Left kidney (tissue), 2 donors: ENCODE data around the gene DMWD. TPM values are rescaled to one million over a fixed set of nuclear protein-coding genes. Genes with fewer than 3 reads are reported as not detected.

ENCODE experiments used
- DNase-seq: peaks from one replicate; pipeline ENCODE4 v3.0.0-alpha.2; 2013
- polyA plus RNA-seq: library from polyadenylated mRNA; unstranded; fragments of 120-200 nt; gene quantifications from one replicate; pipeline ENCODE4 v1.2.1, GENCODE V29; 2013; ENCODE audit not compliant: insufficient read length

DMWD gene
- polyA plus RNA-seq, 1 donor, result 36.6 TPM

- no peak for DNase-seq
These were observed 1.7 kb downstream of the DMWD start for GRCh38 chr19:45790942-45791341.

- DNase-seq, result no peak
These were observed 3.4 kb downstream of the DMWD start for GRCh38 chr19:45789035-45789786.

GRCh38 chr19:45786533-45786894 lies 6.1 kb downstream of the DMWD start:
- DNase-seq, result no peak

GRCh38 chr19:45785781-45786532 lies 6.7 kb downstream of the DMWD start:
- DNase-seq, result no peak

GRCh38 chr19:45785097-45785496 lies 7.5 kb downstream of the DMWD start:
- no peak for DNase-seq

GRCh38 chr19:45784096-45784495 lies 8.5 kb downstream of the DMWD start:
- no peak for DNase-seq

GRCh38 chr19:45782820-45783785 lies 9.5 kb downstream of the DMWD start:
- no peak for DNase-seq

- no peak for DNase-seq
These were observed 10.4 kb downstream of the DMWD start, which contains the start of gene DMPK for GRCh38 chr19:45782162-45782691. Gene DMPK (minus strand): TSS chr19:45782490. CDS start chr19:45782352, 138 bp downstream.

GRCh38 chr19:45781214-45782161 lies 11.2 kb downstream of the DMWD start:
- no peak for DNase-seq

- DNase-seq, result no peak
These were observed 12.0 kb downstream of the DMWD start for GRCh38 chr19:45780448-45781213.

GRCh38 chr19:45780146-45780447 lies 12.5 kb downstream of the DMWD start:
- no peak for DNase-seq

GRCh38 chr19:45779231-45780145 lies 13.2 kb downstream of the DMWD start:
- peak; percentile 78 for DNase-seq

GRCh38 chr19:45778010-45778661 lies 14.5 kb downstream of the DMWD start:
- no peak for DNase-seq

- DNase-seq, result no peak
These were observed 15.2 kb downstream of the DMWD start for GRCh38 chr19:45777395-45777961.

- no peak for DNase-seq
These were observed 17.9 kb downstream of the DMWD start for GRCh38 chr19:45774765-45775164.

GRCh38 chr19:45773384-45773783 lies 19.3 kb downstream of the DMWD start:
- no peak for DNase-seq

GRCh38 chr19:45772912-45773311 lies 19.7 kb downstream of the DMWD start:
- DNase-seq, result no peak

GRCh38 chr19:45772130-45772840 lies 20.4 kb downstream of the DMWD start:
- no peak for DNase-seq
